ENCODE measurements around the gene STX10.

Gene STX10

DNA sequence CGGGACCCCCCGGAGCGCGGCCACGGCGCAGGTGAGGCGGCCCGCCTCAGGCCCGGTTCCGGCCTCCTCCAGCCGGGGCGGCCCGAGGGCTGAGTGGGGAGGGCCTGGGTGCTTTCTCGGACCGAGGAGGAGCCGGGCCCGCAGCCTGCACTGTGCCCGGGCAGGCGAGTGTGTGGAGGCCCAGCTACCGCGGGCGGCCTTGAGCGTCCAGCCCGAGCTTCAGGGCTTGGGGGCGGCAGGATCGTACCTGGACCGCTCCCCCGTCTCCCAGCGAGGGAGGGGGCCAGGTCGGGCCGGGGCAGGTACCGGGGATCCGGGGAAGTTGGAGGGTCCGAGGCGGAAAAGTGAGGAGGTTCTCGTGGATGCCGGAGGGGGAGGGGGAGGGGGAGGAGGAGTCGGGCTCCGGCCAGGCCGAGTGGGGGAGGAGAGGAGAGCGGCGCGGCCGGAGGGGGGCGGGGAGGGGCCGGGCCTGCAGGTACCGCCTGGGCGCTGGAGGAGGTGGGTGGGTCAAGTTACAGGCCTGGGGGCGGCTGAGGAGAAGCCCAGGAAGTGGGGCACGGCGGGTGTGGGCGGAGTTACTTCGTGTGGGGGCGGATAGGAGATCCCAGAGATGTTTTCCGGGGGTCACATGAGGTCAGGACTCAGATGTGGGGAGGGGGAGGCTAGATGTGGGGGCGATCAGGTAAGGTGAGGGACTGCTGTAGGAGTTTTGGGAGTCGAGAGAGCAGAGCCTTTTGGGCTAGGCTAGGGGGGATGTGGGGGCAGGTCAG is 31.6 kb downstream of the STX10 start:
- no peak for DNase-seq

- peak; percentile 83 to 91 for DNase-seq
These were observed 32.3 kb downstream of the STX10 start, which contains the start of gene NACC1 for GRCh38 chr19:13117772-13118423. NACC1 (plus strand) TSS chr19:13118264; CDS start chr19:13135208, 16,944 bp downstream.

- DNase-seq = no peak
These were observed 32.9 kb downstream of the STX10 start for GRCh38 chr19:13117176-13117771.

GRCh38 chr19:13116282-13117175 is 33.6 kb downstream of the STX10 start, which contains the start of gene TRMT1:
TRMT1 (minus strand) TSS chr19:13116740; CDS start chr19:13116399, 341 bp downstream.
- DNase-seq = peak; percentile 85 to 93

GRCh38 chr19:13115936-13116281 is 34.3 kb downstream of the STX10 start:
- no peak for DNase-seq

- DNase-seq = no peak
These were observed 37.6 kb downstream of the STX10 start for GRCh38 chr19:13112555-13112954.

DNA sequence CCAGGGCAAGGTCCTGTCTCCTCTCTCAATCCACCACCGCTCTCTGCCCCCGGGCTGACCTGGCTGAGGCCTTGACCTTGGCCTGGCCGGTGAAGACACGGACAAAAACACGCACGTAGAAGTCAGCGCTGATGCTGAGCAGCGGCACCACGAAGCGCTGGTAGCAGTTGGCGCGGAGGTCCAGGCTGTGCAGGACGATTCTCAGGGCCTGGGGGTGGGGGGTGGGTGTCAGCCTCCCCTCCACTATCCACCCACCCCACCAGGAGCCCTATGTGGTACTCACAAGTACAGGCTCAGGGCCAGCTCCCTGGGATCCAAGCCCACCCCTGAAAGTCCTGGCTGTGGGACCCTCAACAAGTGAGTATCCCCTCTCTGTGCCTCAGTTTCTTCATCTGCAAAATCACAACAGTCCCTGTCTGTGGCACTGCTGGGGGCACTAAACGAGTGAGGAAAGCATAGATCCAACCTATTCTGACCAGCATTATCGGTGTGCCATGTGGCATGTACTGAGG is 40.0 kb downstream of the STX10 start:
- no peak for DNase-seq

DNA sequence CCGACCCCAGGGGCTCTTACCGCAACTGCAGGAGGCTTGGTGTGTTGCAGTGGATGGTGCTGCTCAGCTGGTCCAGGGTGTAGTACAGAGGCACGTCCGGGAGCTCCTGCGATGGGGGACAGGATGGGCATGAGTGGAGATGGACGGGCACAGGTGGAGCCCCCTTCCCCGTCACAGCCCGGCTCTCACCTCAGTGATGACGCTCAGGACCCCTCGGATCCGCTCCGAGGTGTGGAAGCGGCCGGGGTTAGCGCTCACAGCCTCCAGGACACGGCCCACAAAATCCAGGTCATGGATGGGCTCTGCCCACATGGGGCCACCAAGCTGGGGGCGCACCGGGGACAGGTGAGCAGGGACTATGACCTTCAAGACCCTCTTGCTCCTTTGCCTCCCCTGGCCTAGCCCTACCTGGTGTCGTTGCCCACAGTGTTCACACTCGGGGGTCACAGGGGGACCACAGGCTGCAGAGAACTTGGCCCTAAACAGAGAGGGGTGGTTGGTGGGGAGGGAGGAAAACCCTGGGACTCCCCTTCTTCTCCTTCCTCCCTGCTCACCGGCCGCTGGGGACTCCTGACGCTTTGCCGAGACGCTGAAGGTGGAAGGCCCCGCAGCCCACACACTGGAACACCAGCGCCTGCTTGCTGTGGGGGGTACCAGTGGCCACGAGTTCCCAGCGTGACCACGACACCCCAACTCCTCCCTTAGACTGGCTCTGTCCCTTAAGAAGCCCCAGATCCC is 40.6 kb downstream of the STX10 start:
- no peak for DNase-seq

DNA sequence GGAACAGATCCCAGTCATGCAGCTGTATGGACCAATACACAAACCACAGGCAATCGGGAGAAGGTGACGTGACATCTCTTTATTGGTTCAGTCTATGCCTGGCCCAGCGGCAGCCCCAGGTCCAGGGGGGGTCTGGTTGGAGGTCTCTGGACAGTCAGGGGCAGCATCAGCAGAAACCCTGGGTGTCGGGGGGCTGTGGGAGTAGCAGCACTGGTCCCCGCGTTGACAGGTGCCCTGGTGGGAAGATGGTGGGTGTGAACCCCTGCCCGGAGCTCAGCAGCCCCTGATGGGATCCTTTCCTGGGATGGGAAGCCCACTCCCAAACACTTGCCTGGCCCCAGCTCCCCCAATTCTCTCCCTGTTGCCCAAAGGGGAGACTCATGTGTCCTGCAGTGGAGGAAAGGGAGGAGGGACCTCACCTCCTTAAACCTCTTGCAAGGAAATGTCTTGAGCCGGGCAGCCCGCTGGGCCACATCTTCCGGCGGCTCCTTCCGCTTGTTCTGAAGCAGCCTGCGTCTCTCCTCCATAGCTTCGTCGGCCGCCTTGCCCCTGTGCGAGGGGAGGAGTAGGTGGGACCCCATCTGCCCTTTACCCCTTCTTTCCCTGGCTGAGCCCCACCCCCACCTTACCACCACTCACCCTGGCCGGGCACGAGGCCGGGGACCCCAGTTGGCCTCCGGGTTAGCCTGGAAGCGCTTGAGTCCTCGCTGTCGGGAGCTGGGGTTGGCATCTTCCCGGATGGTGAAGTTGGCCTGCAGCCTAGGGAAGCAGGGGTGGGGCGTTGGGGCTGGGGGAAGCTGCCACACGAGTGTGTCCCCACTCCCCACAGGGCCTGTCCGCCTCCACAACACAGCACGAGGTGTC is 45.1 kb downstream of the STX10 start:
- no peak for DNase-seq

GRCh38 chr19:13104360-13104847 is 45.8 kb downstream of the STX10 start:
- peak; percentile 66 to 76 for DNase-seq

DNA sequence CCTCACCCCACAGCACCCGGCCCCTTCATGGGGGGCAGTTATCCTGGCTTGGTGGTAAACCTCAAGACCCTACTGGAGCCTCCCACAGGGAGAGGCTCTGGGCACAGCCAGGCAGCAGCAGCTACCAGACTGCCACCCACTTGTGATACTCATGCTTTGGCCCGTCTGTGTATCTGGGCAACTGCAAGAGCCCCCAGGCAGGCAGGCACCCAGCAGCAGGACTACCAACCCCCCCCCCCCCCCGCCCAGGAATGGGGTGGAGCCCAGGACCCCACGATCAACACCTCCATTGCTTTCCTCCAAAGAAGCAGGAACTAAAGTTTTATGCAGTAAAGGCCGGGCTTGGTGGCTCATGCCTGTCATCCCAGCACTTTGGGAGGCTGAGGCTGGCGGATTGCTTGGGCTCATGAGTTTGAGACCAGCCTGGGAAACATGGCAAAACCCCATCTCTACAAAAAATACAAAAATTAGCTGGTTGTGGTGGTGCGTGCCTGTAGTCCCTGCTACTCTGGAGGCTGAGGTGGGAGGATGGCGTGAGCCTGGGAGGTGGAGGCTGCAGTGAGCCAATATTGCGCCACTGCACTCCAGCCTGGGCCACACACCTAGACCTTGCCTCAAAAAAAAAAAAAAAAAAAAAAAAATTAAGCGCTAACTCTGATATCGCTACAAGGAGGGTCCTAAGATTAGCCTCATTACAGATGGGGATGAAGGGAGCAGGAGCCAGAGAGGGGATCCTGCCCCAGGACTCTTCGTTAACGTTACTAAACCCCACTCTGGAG is 46.4 kb downstream of the STX10 start:
- DNase-seq = no peak

GRCh38 chr19:13102666-13103580 is 47.3 kb downstream of the STX10 start, which contains the start of gene LYL1:
LYL1 (minus strand) TSS chr19:13102858; CDS start chr19:13101171, 1,687 bp downstream.
- DNase-seq = peak in 1 of 2 donors; percentile 29

- DNase-seq = no peak
These were observed 47.8 kb downstream of the STX10 start for GRCh38 chr19:13102416-13102665.

DNA sequence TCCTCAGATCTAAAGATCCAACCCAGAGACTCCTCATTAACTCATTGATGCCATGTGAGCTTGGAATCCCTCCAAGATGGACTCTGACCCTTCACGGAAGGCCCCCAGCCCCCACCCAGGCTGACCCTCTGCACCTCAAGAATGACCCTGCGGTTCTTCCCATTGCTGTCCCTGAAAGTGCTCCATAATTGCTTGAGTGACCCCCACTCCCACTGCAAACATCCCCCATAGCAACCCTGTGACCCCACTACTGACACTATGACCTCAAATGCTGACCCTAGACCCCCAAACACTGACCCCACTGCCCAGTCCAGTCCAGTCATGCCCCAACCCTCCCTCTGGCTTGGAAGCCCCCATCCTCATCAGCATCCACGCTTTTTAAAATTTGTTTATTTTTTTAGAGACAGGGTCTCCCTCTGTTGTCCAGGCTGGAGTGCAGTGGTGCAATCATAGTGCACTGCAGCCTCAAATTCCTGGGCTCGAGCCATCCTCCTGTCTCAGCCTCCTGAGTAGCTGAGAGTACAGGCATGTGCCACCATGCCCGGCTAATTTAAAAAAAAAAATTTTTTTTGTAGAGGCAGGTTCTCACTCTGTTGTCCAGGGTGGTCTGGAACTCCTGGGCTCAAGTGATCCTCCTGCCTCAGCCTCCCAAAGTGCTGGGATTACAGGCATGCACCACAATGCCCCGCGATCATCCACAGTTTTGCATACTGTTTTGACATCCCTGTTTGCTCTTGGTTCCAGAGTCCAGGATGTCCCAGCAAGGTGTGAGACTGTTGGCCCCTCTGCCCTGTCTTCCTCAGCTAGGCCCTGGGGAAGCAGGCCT is 48.4 kb downstream of the STX10 start:
- no peak for DNase-seq

- DNase-seq = no peak
These were observed 49.2 kb downstream of the STX10 start for GRCh38 chr19:13100841-13101589.

DNA sequence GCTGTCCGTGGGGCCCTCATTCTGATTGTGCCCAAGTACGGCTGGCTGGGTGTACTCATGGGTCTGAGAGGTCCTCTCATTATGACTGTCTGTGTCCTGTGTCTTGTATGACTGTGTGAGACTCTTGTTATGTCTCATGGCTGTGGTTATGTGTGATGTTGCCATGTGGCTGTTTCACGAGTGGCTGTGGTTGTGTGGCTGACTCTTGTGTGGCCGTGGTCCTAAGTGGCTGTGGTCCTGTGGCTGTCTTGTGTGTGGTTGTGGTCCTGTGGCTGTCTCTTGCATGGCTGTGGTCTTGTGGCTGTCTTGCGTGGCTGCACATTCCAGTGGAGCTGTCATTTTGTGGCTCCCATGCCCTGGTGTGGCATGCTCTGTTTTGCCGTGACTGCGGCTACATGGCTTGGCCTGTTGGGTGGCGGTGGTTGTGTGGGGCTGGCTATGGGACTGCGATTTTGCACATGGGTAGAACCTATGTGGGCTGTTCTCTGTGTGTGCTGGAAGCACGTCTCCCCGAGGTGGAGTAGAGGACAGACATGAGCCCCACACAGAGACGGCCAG is 50.1 kb downstream of the STX10 start:
- peak in 1 of 2 donors; percentile 71 for DNase-seq

Data from stimulated activated CD4-positive, alpha-beta T cell treated with anti-CD3 and anti-CD28 coated beads, Interleukin-2, amount 100 ng/mL, for 48 hours (primary cell).